ENCODE data around the gene ATAD3A. TPM values are rescaled to one million over a fixed set of nuclear protein-coding genes. Genes with fewer than 3 reads are reported as not detected.
"Not testable (repeated sequence)": the region's sequence is repeated elsewhere in the genome, so short reads cannot be mapped to it uniquely, and the experiment has no call there.

ATAD3A gene
- total RNA-seq (2014; rRNA removed; shearing (Covaris generic)) = 85.1 and 85.4 TPM in 2 replicates

- peak; percentile 99 for DNase-seq (ENCODE audit: low read depth)
Observed at GRCh38 chr1:1511533-1512285, at the start of gene ATAD3A. ATAD3A (plus strand) TSS chr1:1512162; CDS start chr1:1512269, 107 bp downstream.

- DNase-seq (ENCODE audit: low read depth) = peak; percentile 79
Observed at GRCh38 chr1:1462318-1462966, 49.5 kb upstream of the ATAD3A start.

- no peak for DNase-seq (ENCODE audit: low read depth)
Observed at GRCh38 chr1:1463312-1463711, 48.6 kb upstream of the ATAD3A start.

GRCh38 chr1:1468196-1468985, 43.6 kb upstream of the ATAD3A start:
- DNase-seq (ENCODE audit: low read depth) = not testable (repeated sequence)

- DNase-seq (ENCODE audit: low read depth) = no peak
Observed at GRCh38 chr1:1470626-1471388, 41.2 kb upstream of the ATAD3A start.

- peak; percentile 98 for DNase-seq (ENCODE audit: low read depth)
Observed at GRCh38 chr1:1471389-1472052, 40.4 kb upstream of the ATAD3A start, which contains the start of gene ATAD3B. ATAD3B (plus strand) TSS chr1:1471765; CDS start chr1:1471885, 120 bp downstream.

GRCh38 chr1:1472053-1472876, 39.7 kb upstream of the ATAD3A start:
- not testable (repeated sequence) for DNase-seq (ENCODE audit: low read depth)

GRCh38 chr1:1476011-1476410, 36.0 kb upstream of the ATAD3A start:
- DNase-seq (ENCODE audit: low read depth) = not testable (repeated sequence)

- DNase-seq (ENCODE audit: low read depth) = no peak
Observed at GRCh38 chr1:1477206-1477605, 34.8 kb upstream of the ATAD3A start.

- DNase-seq (ENCODE audit: low read depth) = no peak
Observed at GRCh38 chr1:1479547-1480487, 32.1 kb upstream of the ATAD3A start.

GRCh38 chr1:1480488-1480867, 31.5 kb upstream of the ATAD3A start:
- DNase-seq (ENCODE audit: low read depth) = not testable (repeated sequence)

GRCh38 chr1:1481811-1482210, 30.2 kb upstream of the ATAD3A start:
- DNase-seq (ENCODE audit: low read depth) = not testable (repeated sequence)

GRCh38 chr1:1482856-1483255, 29.1 kb upstream of the ATAD3A start:
- DNase-seq (ENCODE audit: low read depth) = no peak

- DNase-seq (ENCODE audit: low read depth) = no peak
Observed at GRCh38 chr1:1483714-1484113, 28.2 kb upstream of the ATAD3A start.

GRCh38 chr1:1484976-1485750, 26.8 kb upstream of the ATAD3A start:
- not testable (repeated sequence) for DNase-seq (ENCODE audit: low read depth)

GRCh38 chr1:1485755-1486317, 26.1 kb upstream of the ATAD3A start:
- DNase-seq (ENCODE audit: low read depth) = not testable (repeated sequence)

- no peak for DNase-seq (ENCODE audit: low read depth)
Observed at GRCh38 chr1:1487701-1488100, 24.3 kb upstream of the ATAD3A start.

GRCh38 chr1:1489231-1489630, 22.7 kb upstream of the ATAD3A start:
- no peak for DNase-seq (ENCODE audit: low read depth)

Measured in Daoy (cell line).